ENCODE data around the gene ARHGEF28. TPM values are rescaled to one million over a fixed set of nuclear protein-coding genes. Genes with fewer than 3 reads are reported as not detected.

ARHGEF28 gene
- total RNA-seq, 6 experiments from 2014 or later = 7.5 to 13.6 (median 8.5) TPM

DNA sequence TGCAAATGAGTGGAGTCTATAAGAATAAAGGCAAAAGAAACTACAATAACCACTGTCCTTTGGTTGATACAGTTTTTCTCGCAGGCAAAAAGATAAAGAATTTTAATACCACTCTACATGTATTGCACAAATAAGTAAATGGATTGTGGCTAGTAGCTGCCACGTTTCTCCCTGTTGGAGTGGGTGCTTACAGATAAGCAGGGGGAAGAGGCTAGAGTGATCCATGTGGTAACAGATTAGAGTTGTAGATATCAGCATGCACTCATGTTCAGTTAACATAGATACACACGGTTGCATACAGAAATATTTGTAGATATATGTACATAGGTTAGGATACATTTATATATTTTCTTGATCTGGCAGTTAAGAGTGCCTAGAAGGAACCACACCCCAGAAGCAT is 179.5 kb downstream of the ARHGEF28 start:
- 0 out of 2 replicates have a peak, but pooled peaks cover 8% of the 10 kb centered on the region for H3K4me1 Mint-ChIP-seq (ENCODE audit: low read depth)
- TF ChIP-seq, protein P1, sequence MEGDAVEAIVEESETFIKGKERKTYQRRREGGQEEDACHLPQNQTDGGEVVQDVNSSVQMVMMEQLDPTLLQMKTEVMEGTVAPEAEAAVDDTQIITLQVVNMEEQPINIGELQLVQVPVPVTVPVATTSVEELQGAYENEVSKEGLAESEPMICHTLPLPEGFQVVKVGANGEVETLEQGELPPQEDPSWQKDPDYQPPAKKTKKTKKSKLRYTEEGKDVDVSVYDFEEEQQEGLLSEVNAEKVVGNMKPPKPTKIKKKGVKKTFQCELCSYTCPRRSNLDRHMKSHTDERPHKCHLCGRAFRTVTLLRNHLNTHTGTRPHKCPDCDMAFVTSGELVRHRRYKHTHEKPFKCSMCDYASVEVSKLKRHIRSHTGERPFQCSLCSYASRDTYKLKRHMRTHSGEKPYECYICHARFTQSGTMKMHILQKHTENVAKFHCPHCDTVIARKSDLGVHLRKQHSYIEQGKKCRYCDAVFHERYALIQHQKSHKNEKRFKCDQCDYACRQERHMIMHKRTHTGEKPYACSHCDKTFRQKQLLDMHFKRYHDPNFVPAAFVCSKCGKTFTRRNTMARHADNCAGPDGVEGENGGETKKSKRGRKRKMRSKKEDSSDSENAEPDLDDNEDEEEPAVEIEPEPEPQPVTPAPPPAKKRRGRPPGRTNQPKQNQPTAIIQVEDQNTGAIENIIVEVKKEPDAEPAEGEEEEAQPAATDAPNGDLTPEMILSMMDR (IDR thresholded peaks at IDR 0.05) = no peak
- H3K27me3 Mint-ChIP-seq (ENCODE audit: insufficient read depth) = no peaks in the 10 kb centered on the region; the same call in 1 of the 2 replicates
- no peaks in the 10 kb centered on the region for H3K9me3 Mint-ChIP-seq
- H3K36me3 Mint-ChIP-seq (ENCODE audit: low read depth) = no peaks in the 10 kb centered on the region
- no peak for DNase-seq
- no peak overlapping the region for H3K4me3 Mint-ChIP-seq
- no peak overlapping the region for H3K27ac Mint-ChIP-seq

DNA sequence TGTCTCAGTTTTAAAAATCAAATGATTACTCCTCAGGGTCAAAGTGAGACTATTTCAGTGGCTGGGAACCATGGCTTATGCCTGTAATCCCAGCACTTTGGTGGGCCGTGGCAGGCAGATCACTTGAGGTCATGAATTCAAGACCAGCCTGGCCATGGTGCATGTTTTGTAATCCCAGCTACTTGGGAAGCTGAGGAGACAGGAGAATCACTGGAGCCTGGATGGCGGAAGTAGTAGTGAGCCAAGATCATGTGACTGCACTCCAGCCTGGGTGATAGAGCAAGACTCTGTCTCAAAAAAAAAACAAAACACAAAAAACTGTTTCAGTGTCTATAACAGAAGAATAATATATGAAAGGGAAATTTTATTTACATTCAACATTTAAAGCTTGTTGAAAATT is 182.9 kb downstream of the ARHGEF28 start:
- no peaks in the 10 kb centered on the region for H3K9me3 Mint-ChIP-seq
- peaks cover 17% of the 10 kb centered on the region for H3K4me1 Mint-ChIP-seq (ENCODE audit: low read depth)
- no peaks in the 10 kb centered on the region for H3K36me3 Mint-ChIP-seq (ENCODE audit: low read depth)
- no peak for DNase-seq
- no peak overlapping the region for H3K4me3 Mint-ChIP-seq
- H3K27ac Mint-ChIP-seq = no peak overlapping the region
- H3K27me3 Mint-ChIP-seq (ENCODE audit: insufficient read depth) = no peaks in the 10 kb centered on the region
- TF ChIP-seq, protein P1 (IDR thresholded peaks at IDR 0.05) = no peak

DNA sequence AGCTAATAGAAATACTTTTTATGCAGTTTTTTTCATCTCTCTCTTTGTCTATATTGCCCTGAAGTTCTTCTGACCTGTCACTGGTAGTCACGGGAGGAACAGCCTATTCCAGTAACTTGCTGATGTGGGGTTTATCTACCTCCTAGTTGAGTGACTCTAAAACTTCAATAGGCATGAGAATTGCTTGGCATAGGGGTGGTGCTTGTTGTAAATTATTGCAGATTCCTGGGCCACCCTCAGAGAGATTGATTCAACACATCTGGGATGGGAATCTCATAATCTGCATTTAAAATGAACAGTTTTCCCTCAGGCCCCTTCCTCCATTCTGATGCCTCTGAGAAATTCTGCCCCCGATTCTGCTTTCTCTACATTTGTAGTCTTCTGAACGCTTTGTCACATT is 184.4 kb downstream of the ARHGEF28 start:
- DNase-seq = no peak
- H3K4me1 Mint-ChIP-seq (ENCODE audit: low read depth) = peaks cover 22% of the 10 kb centered on the region
- no peaks in the 10 kb centered on the region for H3K36me3 Mint-ChIP-seq (ENCODE audit: low read depth)
- no peak overlapping the region for H3K27ac Mint-ChIP-seq
- H3K4me3 Mint-ChIP-seq = no peak overlapping the region
- H3K27me3 Mint-ChIP-seq (ENCODE audit: insufficient read depth) = no peaks in the 10 kb centered on the region
- TF ChIP-seq, protein P1 (IDR thresholded peaks at IDR 0.05) = no peak
- H3K9me3 Mint-ChIP-seq = no peaks in the 10 kb centered on the region

DNA sequence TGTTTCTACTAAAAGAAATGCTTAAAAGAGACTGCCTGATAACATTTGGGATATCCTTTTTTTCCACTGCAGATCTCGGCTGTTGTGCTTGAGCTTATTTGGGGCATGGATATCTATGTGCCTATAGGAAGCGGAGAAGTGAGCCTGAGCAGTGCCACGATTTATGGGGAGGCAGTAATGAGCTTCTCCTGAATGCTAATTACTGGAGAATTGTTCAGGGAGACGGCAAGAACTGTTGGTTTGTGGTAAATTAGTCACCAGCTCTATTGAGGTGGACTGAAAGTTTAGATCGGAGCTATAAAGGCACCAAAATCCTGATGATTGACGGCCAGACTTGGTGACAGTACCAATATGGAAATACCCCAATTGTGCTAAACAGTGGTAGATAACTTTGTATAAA is 186.5 kb downstream of the ARHGEF28 start:
- no peak for DNase-seq
- no peak overlapping the region for H3K27ac Mint-ChIP-seq
- TF ChIP-seq, protein P1 (IDR thresholded peaks at IDR 0.05) = no peak

DNA sequence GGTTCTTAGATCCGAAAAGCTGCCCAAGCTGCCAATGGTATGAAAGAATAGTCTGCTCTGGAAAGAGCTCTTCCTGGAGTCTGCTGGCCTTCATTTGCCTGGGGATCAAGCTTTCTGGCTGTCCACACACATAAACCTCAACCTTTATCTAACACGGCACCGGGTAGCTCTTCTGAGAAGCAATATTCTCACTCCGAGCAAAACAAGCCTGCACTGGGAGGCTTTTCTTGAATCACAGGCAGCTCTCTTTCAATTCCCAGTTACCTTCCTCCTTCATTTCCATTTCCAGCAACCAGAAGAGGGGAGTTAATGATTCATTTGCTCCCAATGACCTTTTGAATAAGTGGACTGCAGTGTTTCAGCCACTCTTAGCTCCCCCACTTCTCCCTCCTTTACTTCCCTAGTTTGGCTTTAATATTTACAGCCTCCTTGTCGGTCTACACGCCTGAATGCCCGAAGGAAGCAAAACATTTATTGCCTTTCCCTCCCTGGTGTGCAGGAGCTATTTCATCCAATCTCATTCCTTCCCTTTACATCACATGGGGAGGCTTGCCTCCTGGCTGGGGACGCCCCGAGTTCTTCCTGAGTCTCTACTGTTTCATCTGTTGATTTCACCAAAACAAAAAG is 187.1 kb downstream of the ARHGEF28 start:
- Mint-ChIP-seq H3K36me3 (ENCODE audit: low read depth) (no peaks in the 10 kb centered on the region), H3K4me1 (ENCODE audit: low read depth) (peaks cover 22% of the 10 kb centered on the region), H3K27me3 (ENCODE audit: insufficient read depth) (no peaks in the 10 kb centered on the region; the same call in 1 of the 2 replicates), H3K4me3 (no peak overlapping the region), H3K9me3 (no peaks in the 10 kb centered on the region), H3K27ac (no peak overlapping the region)
- no peak for DNase-seq
- TF ChIP-seq, protein P1 (IDR thresholded peaks at IDR 0.05) = no peak

More for the DNA sequence above, 186.5 kb downstream of the ARHGEF28 start:
- no peak overlapping the region for H3K4me3 Mint-ChIP-seq
- no peaks in the 10 kb centered on the region for H3K27me3 Mint-ChIP-seq (ENCODE audit: insufficient read depth)
- peaks cover 22% of the 10 kb centered on the region for H3K4me1 Mint-ChIP-seq (ENCODE audit: low read depth)
- H3K9me3 Mint-ChIP-seq = no peaks in the 10 kb centered on the region
- H3K36me3 Mint-ChIP-seq (ENCODE audit: low read depth) = no peaks in the 10 kb centered on the region
